K562 (cell line): ENCODE measurements around the gene RBMXL3. TPM values are rescaled to one million over a fixed set of nuclear protein-coding genes. Genes with fewer than 3 reads are reported as not detected.

ENCODE experiments used
- ATAC-seq: fragments of 200-7000 bp; cut with Tn5 transposase; 3 replicates; pipeline ENCODE4 v1.9.1; 2020; ENCODE audit warnings: moderate library complexity
- BruUV-seq: library from RNA; stranded (reverse); fragments of 400-500 nt; replicated peaks from 2 replicates; lab custom pipeline; 2021; lab: Mats Ljungman, UMichigan
- CTCF ChIA-PET: fragments of 300-600 bp; formaldehyde crosslinking; extraction: SDS; loops from one replicate; lab custom pipeline; 2021; ENCODE audit warnings: low intra/inter-chr PET ratio; lab: Yijun Ruan, JAX
- POLR2A ChIA-PET: fragments of 300-600, 350-650 bp; sonication (Branson Sonifier 250); formaldehyde crosslinking; extraction: SDS; loops from one replicate; lab custom pipeline; 2021; ENCODE audit warnings: antibody characterized with exemption, inconsistent platforms; lab: Yijun Ruan, JAX
- DNase-seq, 4 experiments: peaks; one replicate each; pipeline versions ENCODE4 v3.0.0 to v3.0.0-alpha.2; 2011 to 2018; ENCODE audit warnings: low spot score in 3 of 4, mixed read lengths in 3 of 4; ENCODE audit errors: extremely low read depth in 1 of 4
- FAIRE-seq: peaks from 2 replicates; lab custom pipeline; 2011; peaks lifted over from hg19 to GRCh38; lab: Jason Lieb, UNC
- H2AFZ ChIP-seq: 2 replicates; pipeline ENCODE4 v1.6.0; 2011; ENCODE audit warnings: low read depth, low read length, control low read depth, inconsistent platforms
- H3K27ac ChIP-seq: fragments of 200-600 bp; 3 replicates; pipeline ENCODE4 v1.8.0; 2011; ENCODE audit warnings: low read depth, mild to moderate bottlenecking, control low read depth, inconsistent platforms, low read length, moderate library complexity, mixed read lengths; ENCODE audit errors: extremely low read depth
- H3K27me3 ChIP-seq, 2 experiments: fragments of 300-600 bp in 1 of 2; 2 replicates in 1 of 2; 3 replicates in 1 of 2; pipeline versions ENCODE4 v1.6.0 to v1.8.0; 2011; ENCODE audit warnings: inconsistent platforms in 2 of 2, low read length in 2 of 2, mild to moderate bottlenecking in 1 of 2, mixed read lengths in 1 of 2, moderate library complexity in 1 of 2; ENCODE audit not compliant: control insufficient read depth in 2 of 2, insufficient read depth in 2 of 2
- H3K36me3 ChIP-seq: fragments of 300-600 bp; 3 replicates; pipeline ENCODE4 v1.8.0; 2011; ENCODE audit warnings: mild to moderate bottlenecking, low read length, inconsistent platforms; ENCODE audit not compliant: control insufficient read depth, insufficient read depth
- H3K4me1 ChIP-seq, 2 experiments: fragments of 200-600 bp in 1 of 2; replicated peaks in 1 of 2; 2 replicates in 1 of 2; 3 replicates in 1 of 2; pipeline versions ENCODE4 v1.5.1 to v1.8.0; 2011; ENCODE audit warnings: inconsistent platforms in 2 of 2, low read length in 2 of 2, mild to moderate bottlenecking in 1 of 2, mixed read lengths in 1 of 2, moderate library complexity in 1 of 2; ENCODE audit not compliant: control insufficient read depth in 2 of 2, insufficient read depth in 2 of 2
- H3K4me2 ChIP-seq: 2 replicates; pipeline ENCODE4 v1.6.1; 2011; ENCODE audit warnings: low read length, control low read depth, inconsistent platforms, mixed read lengths; ENCODE audit not compliant: insufficient read depth
- H3K4me3 ChIP-seq: fragments of 200-600 bp; sonication (generic), shearing (Covaris generic); 2 replicates; pipeline ENCODE4 v1.5.1; 2016; ENCODE audit warnings: control low read depth, inconsistent platforms
- H3K79me2 ChIP-seq: fragments of 200-600 bp; 3 replicates; pipeline ENCODE4 v1.8.0; 2011; ENCODE audit warnings: low read length, inconsistent platforms; ENCODE audit not compliant: control insufficient read depth, insufficient read depth
- H3K9ac ChIP-seq, 2 experiments: 2 replicates each; pipeline versions ENCODE4 v1.6.0 to v1.6.1; 2011; ENCODE audit warnings: low read depth in 2 of 2, low read length in 2 of 2, control low read depth in 1 of 2, inconsistent platforms in 1 of 2, mild to moderate bottlenecking in 1 of 2, mixed read lengths in 1 of 2; ENCODE audit not compliant: insufficient read depth in 1 of 2
- H3K9me1 ChIP-seq: one replicate; pipeline ENCODE4 v1.6.0; 2011; ENCODE audit warnings: inconsistent platforms, mild to moderate bottlenecking, low read length, moderate library complexity; ENCODE audit not compliant: control insufficient read depth, insufficient read depth
- H3K9me3 ChIP-seq: replicated peaks from 2 replicates; pipeline ENCODE4 v1.5.1; 2011; ENCODE audit warnings: low read depth, low read length, inconsistent platforms; ENCODE audit not compliant: control insufficient read depth, insufficient read depth
- H4K20me1 ChIP-seq: replicated peaks from 2 replicates; pipeline ENCODE4 v1.6.1; 2011; ENCODE audit warnings: low read length, inconsistent platforms, mixed read lengths; ENCODE audit not compliant: control insufficient read depth, insufficient read depth
- BRF1 ChIP-seq: IDR thresholded peaks from 3 replicates; pipeline ENCODE4 v1.6.1; 2011; ENCODE audit warnings: borderline replicate concordance, mild to moderate bottlenecking; ENCODE audit not compliant: insufficient read length; ENCODE audit errors: extremely low read depth
- ETS2 ChIP-seq: IDR thresholded peaks from 2 replicates; pipeline ENCODE4 v1.6.1; 2016; ENCODE audit warnings: borderline replicate concordance, missing genetic modification characterization, mild to moderate bottlenecking, moderate library complexity, missing compliant biosample characterization; ENCODE audit not compliant: poor library complexity, severe bottlenecking
- GABPA ChIP-seq: fragments of 200-800 bp; sonication (Bioruptor generic); conservative IDR thresholded peaks from 2 replicates; pipeline ENCODE4 v1.6.1; 2016; ENCODE audit warnings: low read depth, missing genetic modification characterization, missing compliant biosample characterization
- HNRNPUL1 ChIP-seq: fragments of 200-400 bp; formaldehyde crosslinking; IDR thresholded peaks from 2 replicates; pipeline ENCODE4 v1.6.1; 2017; ENCODE audit warnings: low read length
- KLF1 ChIP-seq: fragments of 450-650 bp; IDR thresholded peaks from 2 replicates; pipeline ENCODE4 v1.6.1; 2016; ENCODE audit warnings: missing genetic modification characterization, missing compliant biosample characterization
- MCM3 ChIP-seq: fragments of 450-650 bp; IDR thresholded peaks from 2 replicates; pipeline ENCODE4 v1.6.1; 2016
- MCM7 ChIP-seq, 2 experiments: fragments of 450-650 bp; IDR thresholded peaks; 2 replicates each; pipeline ENCODE4 v1.6.1; 2016 to 2018
- MLLT1 ChIP-seq, 2 experiments: fragments of 450-650 bp; IDR thresholded peaks; 2 replicates each; pipeline ENCODE4 v1.6.1; 2016
- NCOR1 ChIP-seq: fragments of 450-650 bp; IDR thresholded peaks from 2 replicates; pipeline ENCODE4 v1.6.1; 2016; ENCODE audit warnings: mild to moderate bottlenecking, moderate library complexity
- NR2C1 ChIP-seq, 2 experiments: fragments of 450-650 bp; IDR thresholded peaks; 2 replicates each; pipeline ENCODE4 v1.6.1; 2017; ENCODE audit warnings: mild to moderate bottlenecking in 2 of 2, antibody characterized with exemption in 1 of 2, inconsistent platforms in 1 of 2, missing compliant biosample characterization in 1 of 2, missing genetic modification characterization in 1 of 2
- PKNOX1 ChIP-seq: fragments of 450-650 bp; IDR thresholded peaks from 2 replicates; pipeline ENCODE4 v1.6.1; 2016
- ZNF133 ChIP-seq: fragments of 250-450 bp; sonication (Bioruptor Pico); IDR thresholded peaks from 2 replicates; pipeline ENCODE4 v1.4.0; 2020; ENCODE audit warnings: mild to moderate bottlenecking
- ZNF318 ChIP-seq, 2 experiments: fragments of 450-650 bp; IDR thresholded peaks; 2 replicates each; pipeline ENCODE4 v1.6.1; 2016; ENCODE audit warnings: mild to moderate bottlenecking in 2 of 2, borderline replicate concordance in 1 of 2, low read depth in 1 of 2, moderate library complexity in 1 of 2
- WGBS: fragments of 100-300 bp; shearing (Covaris generic); methylation state at CpG from one replicate; pipeline ENCODE4 v1.1.6; 2016; ENCODE audit warnings: low coverage, mixed read lengths; ENCODE audit not compliant: insufficient coverage; ENCODE audit errors: missing lambda C conversion rate; 5-methylcytosine and 5-hydroxymethylcytosine counted together
- in situ Hi-C: fragments of 300-500 bp; cut with MboI; formaldehyde crosslinking; loops from 4 replicates; pipeline ENCODE4 v1.15.0; 2018; ENCODE audit warnings: inconsistent platforms, mixed read lengths
- intact Hi-C: fragments of 100-400 bp; cut with micrococcal nuclease; formaldehyde crosslinking; loops from 2 replicates; pipeline ENCODE4 v1.14.2; 2022
- polyA plus RNA-seq, 8 experiments: library from polyadenylated mRNA; depleted of rRNA in 4 of 8; stranded (reverse) in 5 of 8; unstranded in 3 of 8; fragments of >200 nt; fragmentation: Nextera tagmentation in 2 of 8; fragmentation: Illumina TruSeq in 1 of 8; extraction: Ambion mirVana in 2 of 8; extraction: Trizol in 1 of 8; gene quantifications; 2 replicates each; pipeline versions ENCODE4 v1.2.1 to v1.2.3, GENCODE V29; 2011 to 2014; ENCODE audit warnings: inconsistent platforms in 1 of 8, missing spikeins in 1 of 8
- total RNA-seq, 7 experiments: library from RNA; depleted of rRNA in 6 of 7; stranded (reverse); fragments of >200 nt in 6 of 7; fragmentation: Illumina TruSeq in 2 of 7; extraction: Trizol in 2 of 7; gene quantifications; 2 replicates each; pipeline versions ENCODE4 v1.2.1 to v1.2.3, GENCODE V29; 2011 to 2021; ENCODE audit warnings: low replicate concordance in 1 of 7

Gene RBMXL3
- total and polyA plus RNA-seq, 9 of the 15 experiments (the other 6 are each of a cell fraction or from before 2014, with no cell fraction given), result 0.03 to 0.31 (median 0.04) TPM; not detected in 6

GRCh38 chrX:115177932-115178331 is 11.3 kb upstream of the RBMXL3 start:
- Histone ChIP-seq H2AFZ (no peak overlapping the region), H3K9me1 (no peaks in the 10 kb centered on the region), H3K9me3 (no peaks in the 10 kb centered on the region), H3K79me2 (no peaks in the 10 kb centered on the region), H3K4me3 (no peak overlapping the region), H3K9ac (no peak overlapping the region), H3K27ac (no peak overlapping the region), H3K36me3 (no peaks in the 10 kb centered on the region), H4K20me1 (no peaks in the 10 kb centered on the region), H3K27me3 (no peaks in the 10 kb centered on the region), H3K4me1 (no peaks in the 10 kb centered on the region), H3K4me2 (no peak overlapping the region)
- POLR2A ChIA-PET, result no interaction called here
- FAIRE-seq, result no peak
- CTCF ChIA-PET, result no interaction called here
- WGBS, result 0% methylated on average over 4 of the region's 4 CpGs
- in situ Hi-C loops (no loop called here), intact Hi-C loops (no loop called here)
- no peak for ATAC-seq
- no peak for DNase-seq
- no TSS peak for BruUV-seq
- TF ChIP-seq PKNOX1 (no peak), ZNF318 (IDR thresholded peaks at IDR 0.05; ENCODE audit: borderline replicate concordance in 1 of 2, low read depth in 1 of 2) (no peak), NCOR1 (no peak), MCM7 (IDR thresholded peaks at IDR 0.05) (no peak), MLLT1 (IDR thresholded peaks at IDR 0.05) (no peak), GABPA (no peak), ZNF133 (no peak), NR2C1 (IDR thresholded peaks at IDR 0.05) (no peak), NR2C1 (tag; IDR thresholded peaks at IDR 0.05) (no peak), KLF1 (tag) (no peak), BRF1 (no peak), ETS2 (tag) (no peak), HNRNPUL1 (no peak), MCM3 (no peak)
